HG03571 (cell line): ENCODE data around the gene SERPINB8.
"Not testable (repeated sequence)": the region's sequence is repeated elsewhere in the genome, so short reads cannot be mapped to it uniquely, and the experiment has no call there.

ENCODE experiments used
- ATAC-seq: cut with Tn5 transposase; IDR thresholded peaks from one replicate; pipeline ENCODE4 v1.9.1; 2021; ENCODE audit not compliant: unreplicated experiment

SERPINB8 gene

DNA sequence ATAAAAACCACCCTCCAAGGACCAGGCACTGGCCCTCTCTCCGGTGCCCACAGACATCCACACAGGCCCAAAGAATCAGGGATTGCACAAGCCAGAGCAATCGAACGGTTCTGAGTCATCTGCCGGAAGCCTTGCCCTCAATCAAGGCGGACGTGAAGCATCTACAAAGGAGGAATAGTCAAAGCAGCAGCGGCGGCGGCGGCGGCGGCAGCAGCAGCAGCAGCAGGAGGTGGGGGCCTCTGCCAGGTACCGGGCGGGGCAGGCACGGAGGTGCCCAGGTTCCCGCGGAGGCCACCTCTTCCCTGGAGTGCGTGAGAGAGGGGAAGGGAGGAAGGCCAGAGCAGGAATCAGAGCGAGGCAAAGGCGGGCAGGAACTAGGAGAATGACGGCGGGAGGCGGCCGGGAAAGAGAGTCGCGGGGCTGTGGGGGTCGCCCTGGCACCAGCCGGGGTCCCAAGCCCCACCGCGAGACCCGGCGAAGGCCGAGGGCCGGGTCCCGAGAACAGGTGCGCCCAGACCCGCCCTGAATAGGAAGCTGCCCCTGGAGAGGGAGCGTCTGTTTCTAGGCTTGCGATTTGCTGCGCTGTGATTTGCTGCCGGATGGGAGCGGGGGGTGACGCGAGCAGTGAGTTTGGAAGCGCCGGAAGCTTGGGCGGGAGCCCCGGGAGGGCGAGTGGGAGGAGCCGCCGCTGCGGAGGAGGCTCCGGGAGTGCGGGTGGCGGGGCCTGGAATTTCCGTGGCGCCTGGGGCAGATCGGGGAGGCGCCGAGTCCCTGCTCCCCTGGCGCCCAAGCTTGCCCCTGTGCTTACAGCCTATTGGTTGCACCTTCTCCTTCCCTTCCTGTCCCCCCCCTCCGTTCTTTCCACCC, at the start of gene SERPINB8:
TSS of gene SERPINB8 (plus strand) at position 140 of the 867 bp plus-strand sequence. CDS start 8,228 bp downstream, outside the sequence.
- peak; percentile 90 for ATAC-seq

DNA sequence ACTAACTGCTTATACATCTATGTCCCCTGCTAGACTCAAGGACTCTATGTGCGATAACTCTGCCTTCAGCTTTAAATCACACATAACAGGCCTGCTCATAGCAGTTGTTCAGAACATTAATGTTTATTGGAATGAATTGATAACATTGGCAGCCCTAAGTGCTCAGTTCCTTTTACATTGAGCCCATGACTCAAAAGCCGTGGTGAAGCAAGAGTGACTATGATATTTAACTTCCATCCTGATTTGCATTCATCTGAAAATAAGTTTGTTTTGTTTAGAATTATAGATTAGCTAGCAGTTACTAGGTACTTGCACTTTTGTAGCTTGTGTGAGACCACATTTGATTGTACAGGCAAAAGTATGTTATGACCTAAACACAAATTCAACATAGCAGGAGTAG, 47.8 kb upstream of the SERPINB8 start:
- ATAC-seq, result no peak

DNA sequence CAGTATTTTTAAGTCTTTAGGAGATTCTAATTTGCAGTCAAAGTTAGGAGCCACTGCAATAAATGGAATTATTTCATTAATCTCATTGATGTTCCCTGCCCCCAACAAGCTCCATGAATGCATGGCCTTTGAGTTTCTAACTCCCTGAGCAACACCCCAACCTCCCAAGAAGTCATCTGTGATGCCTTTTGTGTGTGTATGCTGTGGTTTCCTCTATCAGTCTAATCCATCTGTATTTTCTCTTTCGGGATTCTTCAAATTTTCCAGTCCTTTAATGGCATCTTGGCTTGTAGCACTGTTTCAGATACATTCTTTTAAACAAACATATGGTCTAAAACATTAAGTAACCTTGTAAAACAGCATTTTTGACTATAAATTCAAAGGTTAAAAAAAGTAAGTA, 45.3 kb upstream of the SERPINB8 start:
- ATAC-seq, result no peak

- ATAC-seq, result no peak
Observed at GRCh38 chr18:63928331-63928730, 41.5 kb upstream of the SERPINB8 start.

GRCh38 chr18:63929369-63929768, 40.5 kb upstream of the SERPINB8 start:
- ATAC-seq, result not testable (repeated sequence)

GRCh38 chr18:63930773-63931354, 39.0 kb upstream of the SERPINB8 start:
- no peak for ATAC-seq

- peak; percentile 97 for ATAC-seq
Observed at GRCh38 chr18:63936156-63936931, 33.5 kb upstream of the SERPINB8 start.

GRCh38 chr18:63936932-63937393, 32.9 kb upstream of the SERPINB8 start:
- no peak for ATAC-seq

DNA sequence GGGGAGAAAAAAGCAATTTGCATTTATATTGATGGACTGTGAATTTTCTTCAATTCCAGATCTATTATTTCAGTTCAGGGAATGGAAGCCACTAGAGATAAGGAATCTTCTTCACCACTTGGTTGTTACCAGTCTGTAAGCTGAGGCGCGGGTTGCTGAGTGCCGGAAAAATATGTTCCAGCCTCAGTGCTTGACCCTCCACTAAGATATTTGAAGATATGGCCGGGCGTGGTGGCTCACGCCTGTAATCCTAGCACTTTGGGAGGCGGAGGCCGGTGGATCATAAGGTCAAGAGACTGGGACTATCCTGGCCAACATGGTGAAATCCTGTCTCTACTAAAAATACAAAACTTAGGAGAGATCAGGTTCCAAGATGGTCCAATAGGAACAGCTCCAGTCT, 29.9 kb upstream of the SERPINB8 start:
- ATAC-seq, result no peak

- ATAC-seq, result not testable (repeated sequence)
Observed at GRCh38 chr18:63940543-63941050, 29.3 kb upstream of the SERPINB8 start.

- ATAC-seq, result no peak
Observed at GRCh38 chr18:63947051-63947790, 22.7 kb upstream of the SERPINB8 start.

DNA sequence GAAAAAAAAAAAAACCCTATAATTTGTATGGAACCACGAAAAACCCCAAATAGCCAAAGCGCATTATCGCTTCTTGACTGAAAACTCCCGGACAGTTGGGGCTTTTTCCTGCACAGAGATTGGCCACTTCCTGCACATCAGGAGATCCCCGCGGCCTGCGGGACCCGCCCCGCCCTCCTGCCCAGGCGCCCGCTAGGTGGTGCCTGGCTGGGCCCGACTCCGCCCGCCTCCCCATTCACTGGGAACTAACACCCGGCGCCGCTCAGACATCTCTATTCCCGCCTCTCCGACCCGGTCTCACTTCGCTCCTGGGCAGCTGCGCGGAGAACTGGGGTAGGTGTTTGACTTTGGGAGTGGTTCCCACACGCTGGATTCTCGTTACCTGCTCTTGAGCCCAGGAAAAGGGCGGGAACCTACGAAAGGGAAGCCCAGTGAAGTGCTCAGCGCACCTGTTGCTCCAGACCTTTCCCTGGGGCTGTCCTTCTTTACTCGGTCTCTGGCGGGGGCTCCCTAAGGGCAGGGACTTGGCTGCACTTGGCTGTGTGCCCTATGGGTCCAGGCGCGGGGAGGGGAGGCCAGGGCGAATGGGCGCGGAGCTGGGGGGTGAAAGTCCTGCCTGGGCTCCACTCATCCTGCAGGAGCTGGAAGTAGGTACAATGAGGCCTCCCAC, 20.7 kb upstream of the SERPINB8 start, which contains the start of gene HMSD:
TSS of gene HMSD (plus strand) at position 234 of the 670 bp plus-strand sequence. CDS start 4,155 bp downstream, outside the sequence.
- ATAC-seq, result peak; percentile 93

DNA sequence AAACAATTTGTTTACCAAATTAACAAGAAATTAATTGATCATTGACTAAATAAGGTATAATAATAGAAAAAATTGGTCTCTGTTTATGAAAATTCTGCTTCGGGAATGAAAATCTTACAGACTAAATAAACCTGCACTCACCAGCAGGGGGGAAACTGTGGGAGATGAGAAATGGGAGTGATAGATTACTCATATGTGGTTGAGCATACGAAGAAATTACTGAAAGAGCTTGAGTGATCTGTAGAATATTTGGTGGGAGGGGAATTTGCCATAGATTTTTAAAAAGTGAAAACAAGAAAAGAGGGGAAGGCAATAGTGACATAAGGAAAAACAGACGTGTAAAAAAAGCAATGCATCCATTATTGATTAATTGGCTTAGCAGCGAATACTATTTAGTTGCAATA, 18.6 kb upstream of the SERPINB8 start:
- ATAC-seq, result peak; percentile 47

- ATAC-seq, result no peak
Observed at GRCh38 chr18:63953811-63954210, 16.1 kb upstream of the SERPINB8 start.

- ATAC-seq, result no peak
Observed at GRCh38 chr18:63956755-63957154, 13.1 kb upstream of the SERPINB8 start.

DNA sequence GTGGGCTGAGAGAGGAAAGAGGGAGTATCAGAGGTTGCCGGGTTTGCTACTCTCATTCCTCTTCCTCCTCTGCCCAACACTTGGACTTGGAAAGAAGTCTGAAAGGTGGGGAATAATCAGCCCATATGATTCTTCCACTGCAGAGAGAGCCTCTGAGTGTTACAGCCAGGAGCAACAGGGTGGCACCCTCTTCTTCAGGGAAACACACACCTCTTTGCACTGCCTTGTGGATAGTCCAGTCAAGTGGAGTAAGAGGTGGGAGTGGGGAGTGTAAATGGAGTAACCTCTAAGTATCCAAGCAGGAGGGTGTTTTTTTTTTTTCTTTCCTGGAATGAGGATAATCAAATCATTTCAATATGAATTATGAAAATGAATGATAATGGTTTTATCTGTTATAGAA, 9.0 kb upstream of the SERPINB8 start:
- no peak for ATAC-seq

GRCh38 chr18:63961435-63961980, 8.4 kb upstream of the SERPINB8 start:
- no peak for ATAC-seq

DNA sequence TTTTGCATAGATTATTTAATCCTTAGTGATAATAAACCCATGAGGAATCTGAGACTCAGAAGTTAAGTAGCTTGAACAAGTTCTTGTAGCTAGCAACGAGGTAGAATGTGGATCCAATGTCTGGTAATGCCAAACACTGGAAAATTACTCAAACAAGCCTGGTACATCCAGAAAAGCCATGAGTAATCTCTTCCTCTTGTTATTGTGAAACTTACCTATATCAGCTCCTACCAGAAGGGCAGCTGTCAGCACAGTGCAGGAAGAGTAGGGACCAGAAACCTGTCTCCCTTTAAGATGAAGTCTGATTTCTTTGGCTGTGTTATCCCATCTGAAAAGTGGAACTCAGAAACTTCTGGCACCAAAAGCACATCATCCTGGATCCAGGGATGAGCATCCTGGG, 7.7 kb upstream of the SERPINB8 start:
- no peak for ATAC-seq

DNA sequence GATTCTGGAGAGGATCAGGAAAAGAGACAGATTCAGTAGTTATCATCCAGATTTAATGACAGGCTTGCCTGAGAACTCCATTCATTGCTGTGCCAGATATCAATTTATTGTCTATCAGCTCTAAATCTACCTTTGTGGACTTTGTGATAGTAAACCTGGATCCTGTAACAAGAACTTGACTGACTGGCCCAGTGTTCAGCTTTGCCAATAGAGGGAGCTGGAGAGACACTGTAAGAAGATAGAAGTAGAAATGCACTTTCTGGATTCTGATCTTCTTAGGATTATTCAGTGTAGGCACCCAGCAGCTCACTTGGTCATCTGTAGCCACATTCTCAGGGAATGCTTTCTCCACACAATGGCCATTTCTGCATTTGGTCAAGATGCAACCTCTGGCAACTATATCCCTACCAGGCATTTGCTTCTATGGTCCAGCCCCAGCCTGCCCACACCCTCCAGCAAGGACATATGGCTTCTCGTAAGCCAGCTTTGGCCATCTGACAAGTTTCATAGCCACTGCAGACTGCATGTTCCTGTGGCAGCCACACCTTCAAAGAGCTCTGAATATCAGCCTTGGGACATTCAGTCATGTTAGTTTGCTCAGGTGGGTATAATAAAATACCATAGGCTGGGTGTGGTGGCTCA, 6.1 kb upstream of the SERPINB8 start:
- ATAC-seq, result no peak
